Right atrium auricular region (tissue), 2 donors: ENCODE results near the gene OR6A2. TPM values are rescaled to one million over a fixed set of nuclear protein-coding genes. Genes with fewer than 3 reads are reported as not detected.

Experiments
- DNase-seq: peaks from one replicate; pipeline ENCODE4 v3.0.0-alpha.2; 2019; ENCODE audit warnings: low spot score
- H3K27ac ChIP-seq, 2 donors: fragments of 200-600 bp; sonication (generic); 1 replicate in 1 of 2; 2 replicates in 1 of 2; pipeline ENCODE4 v1.5.1; 2016 to 2019
- H3K27me3 ChIP-seq, 2 donors: fragments of 200-600 bp; sonication (generic); one replicate each; pipeline versions ENCODE4 v1.5.1 to v1.6.0; 2017 to 2019
- H3K36me3 ChIP-seq: fragments of 200-600 bp; sonication (generic); one replicate; pipeline ENCODE4 v1.5.1; 2016
- H3K4me1 ChIP-seq, 2 donors: fragments of 200-600 bp; sonication (generic); one replicate each; pipeline versions ENCODE4 v1.5.1 to v1.6.0; 2017 to 2019
- H3K4me3 ChIP-seq, 2 donors: fragments of 200-600 bp; sonication (generic); 1 replicate in 1 of 2; 2 replicates in 1 of 2; pipeline ENCODE4 v1.5.1; 2017 to 2019; ENCODE audit warnings: mild to moderate bottlenecking in 1 of 2, moderate library complexity in 1 of 2
- H3K9me3 ChIP-seq, 2 donors: fragments of 200-600 bp; sonication (generic); one replicate each; pipeline ENCODE4 v1.5.1; 2019
- CTCF ChIP-seq, 2 donors: fragments of 200-600 bp; sonication (generic); IDR thresholded peaks; one replicate each; pipeline ENCODE4 v1.5.1; 2019; ENCODE audit warnings: antibody characterized with exemption in 2 of 2
- total RNA-seq, 2 donors: library from RNA; depleted of rRNA; stranded (reverse); fragments of >200 nt; gene quantifications; one replicate each; pipeline ENCODE4 v1.1.0, GENCODE V29; 2016

Gene OR6A2
- total RNA-seq, 2 donors from 2014 or later, result not detected

GRCh38 chr11:6780829-6781228, 18.7 kb downstream of the OR6A2 start:
- Histone ChIP-seq H3K4me1 (no peaks in the 10 kb centered on the region), H3K36me3 (no peaks in the 10 kb centered on the region), H3K27ac (no peak overlapping the region), H3K27me3 (no peaks in the 10 kb centered on the region), H3K9me3 (no peaks in the 10 kb centered on the region), H3K4me3 (no peak overlapping the region)
- no peak for TF ChIP-seq CTCF (IDR thresholded peaks at IDR 0.05)
- DNase-seq, result no peak

GRCh38 chr11:6778518-6778917, 21.0 kb downstream of the OR6A2 start:
- TF ChIP-seq CTCF (IDR thresholded peaks at IDR 0.05), result no peak
- Histone ChIP-seq H3K4me1 (no peaks in the 10 kb centered on the region), H3K27ac (no peak overlapping the region), H3K9me3 (no peaks in the 10 kb centered on the region), H3K4me3 (no peak overlapping the region), H3K27me3 (no peaks in the 10 kb centered on the region), H3K36me3 (no peaks in the 10 kb centered on the region)
- DNase-seq, result no peak

GRCh38 chr11:6771926-6772893, 27.3 kb downstream of the OR6A2 start, which contains the start of gene OR2AG2:
OR2AG2 (minus strand) TSS chr11:6771976; CDS start chr11:6768957, 3,019 bp downstream.
- H3K27ac ChIP-seq, result no peak within 1 kb of the TSS
- DNase-seq, result no peak

GRCh38 chr11:6757373-6757967, 42.0 kb downstream of the OR6A2 start:
- TF ChIP-seq CTCF (IDR thresholded peaks at IDR 0.05), result peak; percentile 36 to 79
- Histone ChIP-seq H3K27ac (no peak overlapping the region), H3K4me3 (no peak overlapping the region), H3K4me1 (no peaks in the 10 kb centered on the region), H3K36me3 (no peaks in the 10 kb centered on the region), H3K9me3 (no peaks in the 10 kb centered on the region), H3K27me3 (no peaks in the 10 kb centered on the region)
- DNase-seq, result no peak

More at GRCh38 chr11:6771926-6772893, 27.3 kb downstream of the OR6A2 start, which contains the start of gene OR2AG2:
- Histone ChIP-seq H3K36me3 (no peaks in the 10 kb centered on the region), H3K27me3 (no peaks in the 10 kb centered on the region), H3K9me3 (no peaks in the 10 kb centered on the region), H3K4me3 (no peak within 1 kb of the TSS), H3K4me1 (no peaks in the 10 kb centered on the region)
- TF ChIP-seq CTCF (IDR thresholded peaks at IDR 0.05), result no peak

- no peaks in the 10 kb centered on the region for H3K4me1 ChIP-seq
- no peaks in the 10 kb centered on the region for H3K27me3 ChIP-seq
- DNase-seq, result no peak
- TF ChIP-seq CTCF (IDR thresholded peaks at IDR 0.05), result no peak
- H3K27ac ChIP-seq, result no peak overlapping the region
- no peak overlapping the region for H3K4me3 ChIP-seq
- H3K9me3 ChIP-seq, result no peaks in the 10 kb centered on the region
- no peaks in the 10 kb centered on the region for H3K36me3 ChIP-seq
These were observed 43.5 kb downstream of the OR6A2 start for GRCh38 chr11:6755953-6756347.
